GM10248 (cell line): ENCODE data around the gene IL1B.
A peak's percentile ranks its signal among the peaks of the same experiment; 100 is the strongest.

Source experiments
- CTCF ChIA-PET: fragments of 300-600 bp; sonication (Branson Sonifier 250); formaldehyde crosslinking; extraction: SDS; loops from one replicate; lab custom pipeline; 2021; ENCODE audit warnings: antibody characterized with exemption; lab: Yijun Ruan, JAX
- POLR2A ChIA-PET: fragments of 350-650 bp; sonication (Branson Sonifier 250); formaldehyde crosslinking; extraction: SDS; loops from one replicate; lab custom pipeline; 2020; ENCODE audit warnings: antibody characterized with exemption; lab: Yijun Ruan, JAX
- DNase-seq: peaks from one replicate; pipeline ENCODE4 v3.0.0; 2012; ENCODE audit errors: extremely low spot score
- TF ChIP-seq, protein P1 (sequence below): IDR thresholded peaks from 2 replicates; pipeline ENCODE4 v1.5.1; 2012; ENCODE audit warnings: mild to moderate bottlenecking, low read depth; ENCODE audit errors: extremely low read depth, missing control alignments, control extremely low read depth

Gene IL1B

DNA sequence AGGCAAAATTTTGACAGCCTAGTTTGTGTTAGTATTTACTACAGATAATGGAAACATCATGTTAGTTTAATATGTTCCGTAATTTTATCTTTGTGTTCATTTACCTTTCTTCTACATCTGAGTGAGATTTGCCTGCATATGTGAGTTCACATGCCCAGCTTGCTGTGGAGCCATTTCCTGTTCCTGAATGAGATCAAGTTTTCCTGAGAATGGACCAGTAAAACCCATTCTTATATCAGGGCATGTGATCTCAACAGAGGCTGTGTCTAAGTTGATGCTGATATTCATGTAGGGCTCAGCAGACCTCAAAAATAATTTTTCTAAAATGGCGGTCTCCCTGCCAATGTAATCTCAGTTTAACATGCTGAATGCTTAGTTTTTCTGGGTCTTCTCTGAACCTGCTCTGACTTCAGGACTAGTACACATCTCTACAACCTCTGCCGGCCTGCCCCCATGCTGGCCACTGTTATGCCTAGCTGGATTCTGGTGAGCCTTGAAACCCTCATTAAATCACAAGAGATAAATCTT, 53.3 kb downstream of the IL1B start:
- DNase-seq: no peak
- TF ChIP-seq, protein P1, sequence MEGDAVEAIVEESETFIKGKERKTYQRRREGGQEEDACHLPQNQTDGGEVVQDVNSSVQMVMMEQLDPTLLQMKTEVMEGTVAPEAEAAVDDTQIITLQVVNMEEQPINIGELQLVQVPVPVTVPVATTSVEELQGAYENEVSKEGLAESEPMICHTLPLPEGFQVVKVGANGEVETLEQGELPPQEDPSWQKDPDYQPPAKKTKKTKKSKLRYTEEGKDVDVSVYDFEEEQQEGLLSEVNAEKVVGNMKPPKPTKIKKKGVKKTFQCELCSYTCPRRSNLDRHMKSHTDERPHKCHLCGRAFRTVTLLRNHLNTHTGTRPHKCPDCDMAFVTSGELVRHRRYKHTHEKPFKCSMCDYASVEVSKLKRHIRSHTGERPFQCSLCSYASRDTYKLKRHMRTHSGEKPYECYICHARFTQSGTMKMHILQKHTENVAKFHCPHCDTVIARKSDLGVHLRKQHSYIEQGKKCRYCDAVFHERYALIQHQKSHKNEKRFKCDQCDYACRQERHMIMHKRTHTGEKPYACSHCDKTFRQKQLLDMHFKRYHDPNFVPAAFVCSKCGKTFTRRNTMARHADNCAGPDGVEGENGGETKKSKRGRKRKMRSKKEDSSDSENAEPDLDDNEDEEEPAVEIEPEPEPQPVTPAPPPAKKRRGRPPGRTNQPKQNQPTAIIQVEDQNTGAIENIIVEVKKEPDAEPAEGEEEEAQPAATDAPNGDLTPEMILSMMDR: no peak
- CTCF ChIA-PET: interaction anchor here (1.1 to 5.1 kb wide), 4 partner anchors 15 to 158 kb away, joined by 3 to 23 read pairs (median 4); no protein-coding TSS in a partner anchor
- POLR2A ChIA-PET: no interaction called here

DNA sequence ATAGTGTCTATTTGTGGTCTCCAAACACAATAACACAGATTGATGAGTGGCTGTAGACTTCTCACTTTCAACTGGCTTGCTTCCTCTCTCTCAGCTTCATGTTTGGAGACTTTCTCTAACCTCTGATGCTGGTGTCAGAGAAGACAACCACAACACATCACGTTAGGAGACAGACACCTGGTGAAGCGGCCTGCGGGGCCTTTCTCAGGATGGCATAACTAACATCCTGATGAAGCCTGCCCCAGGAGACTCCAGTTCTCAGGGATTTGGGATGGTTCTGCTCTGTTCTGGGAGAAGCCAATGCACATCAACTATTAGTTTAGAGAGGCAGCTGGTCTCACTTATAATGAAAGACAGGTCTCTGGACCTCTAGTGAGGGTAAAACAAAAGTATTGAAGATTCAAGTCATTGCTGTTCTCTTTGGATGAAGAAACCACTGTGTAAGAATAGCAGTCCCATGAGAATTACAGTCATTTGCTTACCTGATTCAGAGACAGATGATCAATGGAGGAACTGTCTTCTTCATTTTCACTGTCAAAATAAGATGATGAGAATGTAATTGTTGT, 54.3 kb downstream of the IL1B start:
- peak; percentile 36 for DNase-seq
- ChIA-PET POLR2A (no interaction called here), CTCF (interaction anchor here (0.8 to 5.1 kb wide), 10 partner anchors 10 to 177 kb away, joined by 3 to 23 read pairs (median 4); no protein-coding TSS in a partner anchor)
- TF ChIP-seq, protein P1: no peak
